K562 (cell line): ENCODE data around the gene TSC22D3. TPM values are rescaled to one million over a fixed set of nuclear protein-coding genes. Genes with fewer than 3 reads are reported as not detected.
A peak's percentile ranks its signal among the peaks of the same experiment; 100 is the strongest.

ENCODE experiments used
- ATAC-seq: fragments of 200-7000 bp; cut with Tn5 transposase; 3 replicates; pipeline ENCODE4 v1.9.1; 2020; ENCODE audit warnings: moderate library complexity
- BruUV-seq: library from RNA; stranded (reverse); fragments of 400-500 nt; replicated peaks from 2 replicates; lab custom pipeline; 2021; lab: Mats Ljungman, UMichigan
- CTCF ChIA-PET: fragments of 300-600 bp; formaldehyde crosslinking; extraction: SDS; loops from one replicate; lab custom pipeline; 2021; ENCODE audit warnings: low intra/inter-chr PET ratio; lab: Yijun Ruan, JAX
- POLR2A ChIA-PET: fragments of 300-600, 350-650 bp; sonication (Branson Sonifier 250); formaldehyde crosslinking; extraction: SDS; loops from one replicate; lab custom pipeline; 2021; ENCODE audit warnings: antibody characterized with exemption, inconsistent platforms; lab: Yijun Ruan, JAX
- DNase-seq, 4 experiments: peaks; one replicate each; pipeline versions ENCODE4 v3.0.0 to v3.0.0-alpha.2; 2011 to 2018; ENCODE audit warnings: low spot score in 3 of 4, mixed read lengths in 3 of 4; ENCODE audit errors: extremely low read depth in 1 of 4
- FAIRE-seq: peaks from 2 replicates; lab custom pipeline; 2011; peaks lifted over from hg19 to GRCh38; lab: Jason Lieb, UNC
- H2AFZ ChIP-seq: 2 replicates; pipeline ENCODE4 v1.6.0; 2011; ENCODE audit warnings: low read depth, low read length, control low read depth, inconsistent platforms
- H3K27ac ChIP-seq: fragments of 200-600 bp; 3 replicates; pipeline ENCODE4 v1.8.0; 2011; ENCODE audit warnings: low read depth, mild to moderate bottlenecking, control low read depth, inconsistent platforms, low read length, moderate library complexity, mixed read lengths; ENCODE audit errors: extremely low read depth
- H3K27me3 ChIP-seq, 2 experiments: fragments of 300-600 bp in 1 of 2; 2 replicates in 1 of 2; 3 replicates in 1 of 2; pipeline versions ENCODE4 v1.6.0 to v1.8.0; 2011; ENCODE audit warnings: inconsistent platforms in 2 of 2, low read length in 2 of 2, mild to moderate bottlenecking in 1 of 2, mixed read lengths in 1 of 2, moderate library complexity in 1 of 2; ENCODE audit not compliant: control insufficient read depth in 2 of 2, insufficient read depth in 2 of 2
- H3K36me3 ChIP-seq: fragments of 300-600 bp; 3 replicates; pipeline ENCODE4 v1.8.0; 2011; ENCODE audit warnings: mild to moderate bottlenecking, low read length, inconsistent platforms; ENCODE audit not compliant: control insufficient read depth, insufficient read depth
- H3K4me1 ChIP-seq, 2 experiments: fragments of 200-600 bp in 1 of 2; replicated peaks in 1 of 2; 2 replicates in 1 of 2; 3 replicates in 1 of 2; pipeline versions ENCODE4 v1.5.1 to v1.8.0; 2011; ENCODE audit warnings: inconsistent platforms in 2 of 2, low read length in 2 of 2, mild to moderate bottlenecking in 1 of 2, mixed read lengths in 1 of 2, moderate library complexity in 1 of 2; ENCODE audit not compliant: control insufficient read depth in 2 of 2, insufficient read depth in 2 of 2
- H3K4me2 ChIP-seq: 2 replicates; pipeline ENCODE4 v1.6.1; 2011; ENCODE audit warnings: low read length, control low read depth, inconsistent platforms, mixed read lengths; ENCODE audit not compliant: insufficient read depth
- H3K4me3 ChIP-seq: fragments of 200-600 bp; sonication (generic), shearing (Covaris generic); 2 replicates; pipeline ENCODE4 v1.5.1; 2016; ENCODE audit warnings: control low read depth, inconsistent platforms
- H3K79me2 ChIP-seq: fragments of 200-600 bp; 3 replicates; pipeline ENCODE4 v1.8.0; 2011; ENCODE audit warnings: low read length, inconsistent platforms; ENCODE audit not compliant: control insufficient read depth, insufficient read depth
- H3K9ac ChIP-seq, 2 experiments: 2 replicates each; pipeline versions ENCODE4 v1.6.0 to v1.6.1; 2011; ENCODE audit warnings: low read depth in 2 of 2, low read length in 2 of 2, control low read depth in 1 of 2, inconsistent platforms in 1 of 2, mild to moderate bottlenecking in 1 of 2, mixed read lengths in 1 of 2; ENCODE audit not compliant: insufficient read depth in 1 of 2
- H3K9me1 ChIP-seq: one replicate; pipeline ENCODE4 v1.6.0; 2011; ENCODE audit warnings: inconsistent platforms, mild to moderate bottlenecking, low read length, moderate library complexity; ENCODE audit not compliant: control insufficient read depth, insufficient read depth
- H3K9me3 ChIP-seq: replicated peaks from 2 replicates; pipeline ENCODE4 v1.5.1; 2011; ENCODE audit warnings: low read depth, low read length, inconsistent platforms; ENCODE audit not compliant: control insufficient read depth, insufficient read depth
- H4K20me1 ChIP-seq: replicated peaks from 2 replicates; pipeline ENCODE4 v1.6.1; 2011; ENCODE audit warnings: low read length, inconsistent platforms, mixed read lengths; ENCODE audit not compliant: control insufficient read depth, insufficient read depth
- CREM ChIP-seq: IDR thresholded peaks from 2 replicates; pipeline ENCODE4 v1.6.1; 2014; ENCODE audit warnings: antibody characterized with exemption, low read depth
- EP400 ChIP-seq: fragments of 450-650 bp; IDR thresholded peaks from 2 replicates; pipeline ENCODE4 v1.6.1; 2017; ENCODE audit warnings: antibody characterized with exemption, mild to moderate bottlenecking, moderate library complexity
- GABPA ChIP-seq: fragments of 200-800 bp; sonication (Bioruptor generic); conservative IDR thresholded peaks from 2 replicates; pipeline ENCODE4 v1.6.1; 2016; ENCODE audit warnings: low read depth, missing genetic modification characterization, missing compliant biosample characterization
- KAT2B ChIP-seq: IDR thresholded peaks from one replicate; pipeline ENCODE4 v1.6.1; 2012; ENCODE audit warnings: low read depth, mild to moderate bottlenecking, control low read depth, inconsistent platforms, low read length, moderate library complexity
- PCBP1 ChIP-seq: fragments of 200-400 bp; formaldehyde crosslinking; IDR thresholded peaks from 2 replicates; pipeline ENCODE4 v1.6.1; 2018; ENCODE audit warnings: mild to moderate bottlenecking, low read depth, low read length; ENCODE audit not compliant: poor library complexity, severe bottlenecking
- POLR3A ChIP-seq: IDR thresholded peaks from 2 replicates; pipeline ENCODE4 v1.6.1; 2011; ENCODE audit warnings: borderline replicate concordance, mild to moderate bottlenecking, moderate library complexity; ENCODE audit not compliant: insufficient read length, insufficient read depth; ENCODE audit errors: extremely low read depth
- RHOXF2B ChIP-seq: fragments of 250-450 bp; sonication (Bioruptor Pico); conservative IDR thresholded peaks from 2 replicates; pipeline ENCODE4 v1.5.1; 2021
- TRIM28 ChIP-seq: fragments of 450-650 bp; IDR thresholded peaks from 2 replicates; pipeline ENCODE4 v1.6.1; 2017
- ZNF699 ChIP-seq: fragments of 250-450 bp; sonication (Bioruptor Pico); IDR thresholded peaks from 2 replicates; pipeline ENCODE4 v1.8.0; 2021; ENCODE audit warnings: mild to moderate bottlenecking, moderate library complexity; ENCODE audit not compliant: insufficient replicate concordance
- WGBS: fragments of 100-300 bp; shearing (Covaris generic); methylation state at CpG from one replicate; pipeline ENCODE4 v1.1.6; 2016; ENCODE audit warnings: low coverage, mixed read lengths; ENCODE audit not compliant: insufficient coverage; ENCODE audit errors: missing lambda C conversion rate; 5-methylcytosine and 5-hydroxymethylcytosine counted together
- in situ Hi-C: fragments of 300-500 bp; cut with MboI; formaldehyde crosslinking; loops from 4 replicates; pipeline ENCODE4 v1.15.0; 2018; ENCODE audit warnings: inconsistent platforms, mixed read lengths
- intact Hi-C: fragments of 100-400 bp; cut with micrococcal nuclease; formaldehyde crosslinking; loops from 2 replicates; pipeline ENCODE4 v1.14.2; 2022
- polyA plus RNA-seq, 8 experiments: library from polyadenylated mRNA; depleted of rRNA in 4 of 8; stranded (reverse) in 5 of 8; unstranded in 3 of 8; fragments of >200 nt; fragmentation: Nextera tagmentation in 2 of 8; fragmentation: Illumina TruSeq in 1 of 8; extraction: Ambion mirVana in 2 of 8; extraction: Trizol in 1 of 8; gene quantifications; 2 replicates each; pipeline versions ENCODE4 v1.2.1 to v1.2.3, GENCODE V29; 2011 to 2014; ENCODE audit warnings: inconsistent platforms in 1 of 8, missing spikeins in 1 of 8
- total RNA-seq, 7 experiments: library from RNA; depleted of rRNA in 6 of 7; stranded (reverse); fragments of >200 nt in 6 of 7; fragmentation: Illumina TruSeq in 2 of 7; extraction: Trizol in 2 of 7; gene quantifications; 2 replicates each; pipeline versions ENCODE4 v1.2.1 to v1.2.3, GENCODE V29; 2011 to 2021; ENCODE audit warnings: low replicate concordance in 1 of 7
- TF ChIP-seq, protein P1 (sequence below): sonication (generic); formaldehyde crosslinking; IDR thresholded peaks from 2 replicates; pipeline ENCODE4 v1.8.1; 2023; ENCODE audit warnings: mild to moderate bottlenecking, missing genetic modification reagents

The TSC22D3 gene
- total and polyA plus RNA-seq, 9 of the 15 experiments (the other 6 are each of a cell fraction or from before 2014, with no cell fraction given): 0.48 to 3.0 (median 0.87) TPM

GRCh38 chrX:107700317-107700774 is 75.2 kb downstream of the TSC22D3 start:
- POLR2A ChIA-PET: interaction anchor here (1.5 kb wide), 1 partner anchor 22 kb away, joined by 5 read pairs; no protein-coding TSS in a partner anchor
- H2AFZ ChIP-seq: 0 out of 2 replicates have a peak overlapping the region, but pooled peaks have one; percentile 9
- DNase-seq: no peak
- intact Hi-C loops: no loop called here
- 0% methylated on average over 4 of the region's 4 CpGs for WGBS
- BruUV-seq: no TSS peak
- no peaks in the 10 kb centered on the region for H3K36me3 ChIP-seq
- no peaks in the 10 kb centered on the region for H3K9me3 ChIP-seq
- TF ChIP-seq GABPA (tag) (no peak), TRIM28 (no peak), KAT2B (no peak), ZNF699 (no peak), RHOXF2B (CRISPR knock-in tag) (no peak), POLR3A (no peak), CREM (no peak), EP400 (no peak), PCBP1 (no peak)
- TF ChIP-seq, protein P1, sequence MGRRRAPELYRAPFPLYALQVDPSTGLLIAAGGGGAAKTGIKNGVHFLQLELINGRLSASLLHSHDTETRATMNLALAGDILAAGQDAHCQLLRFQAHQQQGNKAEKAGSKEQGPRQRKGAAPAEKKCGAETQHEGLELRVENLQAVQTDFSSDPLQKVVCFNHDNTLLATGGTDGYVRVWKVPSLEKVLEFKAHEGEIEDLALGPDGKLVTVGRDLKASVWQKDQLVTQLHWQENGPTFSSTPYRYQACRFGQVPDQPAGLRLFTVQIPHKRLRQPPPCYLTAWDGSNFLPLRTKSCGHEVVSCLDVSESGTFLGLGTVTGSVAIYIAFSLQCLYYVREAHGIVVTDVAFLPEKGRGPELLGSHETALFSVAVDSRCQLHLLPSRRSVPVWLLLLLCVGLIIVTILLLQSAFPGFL (CRISPR knock-in tag): no peak
- TF ChIP-seq, all 486 proteins: peak for 0
- in situ Hi-C loops: no loop called here
- Histone ChIP-seq H3K4me1 (peaks cover 0 to 2% of the 10 kb centered on the region in 2 experiments; a peak in 1 of 5 replicates), H3K4me3 (no peak overlapping the region), H3K27ac (no peak overlapping the region), H4K20me1 (no peaks in the 10 kb centered on the region), H3K79me2 (no peaks in the 10 kb centered on the region), H3K9me1 (no peaks in the 10 kb centered on the region), H3K9ac (no peak overlapping the region), H3K27me3 (no peaks in the 10 kb centered on the region), H3K4me2 (no peak overlapping the region)
- ATAC-seq (no peak; the same call in 2 of the 3 replicates), FAIRE-seq (no peak)
- CTCF ChIA-PET: no interaction called here
